GM21526 (cell line): ENCODE measurements around the gene ANO9.
"Not testable (repeated sequence)": the region's sequence is repeated elsewhere in the genome, so short reads cannot be mapped to it uniquely, and the experiment has no call there.

Experiments
- ATAC-seq: cut with Tn5 transposase; IDR thresholded peaks from one replicate; pipeline ENCODE4 v1.9.1; 2021; ENCODE audit warnings: moderate library complexity; ENCODE audit not compliant: unreplicated experiment, low FRiP score

Gene ANO9

GRCh38 chr11:438101-438844 lies 3.5 kb downstream of the ANO9 start:
- no peak for ATAC-seq

- no peak for ATAC-seq
Observed at GRCh38 chr11:437228-437870, 4.5 kb downstream of the ANO9 start.

- not testable (repeated sequence) for ATAC-seq
Observed at GRCh38 chr11:434999-435740, 6.6 kb downstream of the ANO9 start.

- no peak for ATAC-seq
Observed at GRCh38 chr11:434496-434895, 7.3 kb downstream of the ANO9 start.

GRCh38 chr11:433641-434040 lies 8.2 kb downstream of the ANO9 start:
- no peak for ATAC-seq

GRCh38 chr11:433111-433510 lies 8.7 kb downstream of the ANO9 start:
- ATAC-seq: no peak

- ATAC-seq: no peak
Observed at GRCh38 chr11:432501-433100, 9.2 kb downstream of the ANO9 start.

GRCh38 chr11:431921-432320 lies 9.9 kb downstream of the ANO9 start:
- no peak for ATAC-seq

GRCh38 chr11:429931-430456 lies 11.8 kb downstream of the ANO9 start:
- ATAC-seq: no peak

- no peak for ATAC-seq
Observed at GRCh38 chr11:429391-429790, 12.4 kb downstream of the ANO9 start.

GRCh38 chr11:428295-428694 lies 13.5 kb downstream of the ANO9 start:
- no peak for ATAC-seq

- ATAC-seq: no peak
Observed at GRCh38 chr11:426851-427250, 15.0 kb downstream of the ANO9 start.

GRCh38 chr11:425301-425700 lies 16.5 kb downstream of the ANO9 start:
- ATAC-seq: no peak

- not testable (repeated sequence) for ATAC-seq
Observed at GRCh38 chr11:424766-425165, 17.0 kb downstream of the ANO9 start.

GRCh38 chr11:424232-424631 lies 17.6 kb downstream of the ANO9 start:
- no peak for ATAC-seq

- no peak for ATAC-seq
Observed at GRCh38 chr11:422249-422656, 19.6 kb downstream of the ANO9 start.

- no peak for ATAC-seq
Observed at GRCh38 chr11:420911-421321, 20.9 kb downstream of the ANO9 start.

GRCh38 chr11:420054-420910 lies 21.5 kb downstream of the ANO9 start:
- no peak for ATAC-seq

- no peak for ATAC-seq
Observed at GRCh38 chr11:419248-420005, 22.4 kb downstream of the ANO9 start.
